ENCODE data around the gene WIPI1. TPM values are rescaled to one million over a fixed set of nuclear protein-coding genes. Genes with fewer than 3 reads are reported as not detected.

Gene WIPI1
- total RNA-seq, 1 experiment from 2014 or later, result 19.8 TPM

GRCh38 chr17:68383120-68383442, 74.2 kb downstream of the WIPI1 start:
- TF ChIP-seq REST (IDR thresholded peaks at IDR 0.05; ENCODE audit: insufficient read depth in 1 of 2, low read depth in 2 of 2, low read length in 1 of 2), result no peak
- TF ChIP-seq SIN3A (IDR thresholded peaks at IDR 0.05; ENCODE audit: borderline replicate concordance, insufficient read depth, low read depth, low read length), result no peak
- TF ChIP-seq CTCF (IDR thresholded peaks at IDR 0.05), result no peak
- TF ChIP-seq TCF7L2 (IDR thresholded peaks at IDR 0.05; ENCODE audit: low read depth, low read length), result no peak
- no peak for TF ChIP-seq POLR2AphosphoS5 (IDR thresholded peaks at IDR 0.05; ENCODE audit: low read depth, low read length)
- ChIA-PET CTCF (no interaction called here), POLR2A (no interaction called here)
- intact Hi-C loops (cut with micrococcal nuclease; ENCODE audit: unreplicated experiment) (no loop called here), in situ Hi-C loops (cut with HindIII; ENCODE audit: low pct_unique_long_range_greater_than_20kb, low sequenced_read_pairs) (no loop called here)
- no TSS peak for BruUV-seq (replicated peaks)
- no peaks in the 10 kb centered on the region for H3K36me3 ChIP-seq (ENCODE audit: control insufficient read depth, insufficient read depth, low read length)
- no peaks in the 10 kb centered on the region for H3K4me1 ChIP-seq (ENCODE audit: control insufficient read depth, insufficient read depth, low read length)
- no peaks in the 10 kb centered on the region for H3K27me3 ChIP-seq (ENCODE audit: control insufficient read depth, insufficient read depth, low read length)
- DNase-seq (ENCODE audit: low read depth, low spot score) (no peak), ATAC-seq (no peak)
- no peak overlapping the region for H3K27ac ChIP-seq (ENCODE audit: low read length)
- no peaks in the 10 kb centered on the region for H3K9me3 ChIP-seq (ENCODE audit: control insufficient read depth, insufficient read depth, low read depth, low read length)
- no peak overlapping the region for H3K4me3 ChIP-seq (ENCODE audit: low read depth in 2 of 2, low read length in 2 of 2)

- BruUV-seq (replicated peaks), result no TSS peak
- no peaks in the 10 kb centered on the region for H3K36me3 ChIP-seq (ENCODE audit: control insufficient read depth, insufficient read depth, low read length)
- DNase-seq (ENCODE audit: low read depth, low spot score), result no peak
- H3K4me1 ChIP-seq (ENCODE audit: control insufficient read depth, insufficient read depth, low read length), result no peaks in the 10 kb centered on the region
- H3K9me3 ChIP-seq (ENCODE audit: control insufficient read depth, insufficient read depth, low read depth, low read length), result no peaks in the 10 kb centered on the region
- ATAC-seq, result no peak
- in situ Hi-C loops (cut with HindIII; ENCODE audit: low pct_unique_long_range_greater_than_20kb, low sequenced_read_pairs) (no loop called here), intact Hi-C loops (cut with micrococcal nuclease; ENCODE audit: unreplicated experiment) (no loop called here)
- TF ChIP-seq TCF7L2 (IDR thresholded peaks at IDR 0.05; ENCODE audit: low read depth, low read length), result no peak
- TF ChIP-seq REST (IDR thresholded peaks at IDR 0.05; ENCODE audit: insufficient read depth in 1 of 2, low read depth in 2 of 2, low read length in 1 of 2), result no peak
- H3K27ac ChIP-seq (ENCODE audit: low read length), result no peak overlapping the region
- no peaks in the 10 kb centered on the region for H3K27me3 ChIP-seq (ENCODE audit: control insufficient read depth, insufficient read depth, low read length)
- POLR2A ChIA-PET, result no interaction called here
- CTCF ChIA-PET, result no interaction called here
- H3K4me3 ChIP-seq (ENCODE audit: low read depth in 2 of 2, low read length in 2 of 2), result no peak overlapping the region
Measured at GRCh38 chr17:68382582-68383085, 74.7 kb downstream of the WIPI1 start.

Data from Panc1 (cell line).